ENCODE results near the gene CHAF1A. TPM values are rescaled to one million over a fixed set of nuclear protein-coding genes. Genes with fewer than 3 reads are reported as not detected.

Gene CHAF1A
- total RNA-seq, 3 donors from 2014 or later, result 6.3 to 8.2 (median 7.9) TPM

DNA sequence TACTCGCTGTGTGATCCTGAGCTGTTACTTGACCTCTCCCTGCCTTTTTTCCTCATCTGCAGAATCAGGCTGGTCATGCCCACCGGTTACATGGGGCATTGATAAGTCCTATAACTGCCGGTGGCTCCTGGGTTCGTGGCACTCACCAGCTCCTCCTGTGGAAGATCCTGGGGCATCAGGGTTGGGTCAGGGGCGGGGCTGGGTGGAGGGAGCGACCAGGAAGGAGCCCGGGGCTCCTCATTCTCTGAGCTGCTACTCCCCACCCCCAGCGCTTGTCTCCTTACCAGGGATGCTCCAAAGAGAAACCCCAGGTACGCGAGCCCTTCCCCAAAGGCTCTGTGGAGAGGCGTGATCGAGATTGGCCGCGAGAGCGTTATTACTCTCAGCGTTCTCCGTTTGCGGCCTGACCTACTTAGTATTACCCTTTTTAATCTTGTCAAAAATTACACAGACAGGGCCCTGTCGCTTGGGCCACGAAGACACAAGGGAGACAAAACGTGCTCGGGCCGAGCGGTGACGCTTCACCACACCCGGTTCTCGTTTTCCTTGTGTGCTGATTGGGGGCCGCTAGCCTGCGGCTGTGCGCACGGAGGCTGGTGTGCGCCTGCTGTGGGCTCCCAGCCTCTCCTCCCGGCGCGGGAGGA lies 80.4 kb downstream of the CHAF1A start:
- no peak for DNase-seq (ENCODE audit: low spot score in 2 of 2)
- H3K4me1 ChIP-seq, result no peaks in the 10 kb centered on the region
- no peaks in the 10 kb centered on the region for H3K27me3 ChIP-seq
- H3K9me3 ChIP-seq, result no peaks in the 10 kb centered on the region
- intact Hi-C loops (cut with DNase I; ENCODE audit: low total_unique reads), result no loop called here
- H3K27ac ChIP-seq, result no peak overlapping the region
- H3K4me3 ChIP-seq, result no peak overlapping the region
- TF ChIP-seq, protein P1, sequence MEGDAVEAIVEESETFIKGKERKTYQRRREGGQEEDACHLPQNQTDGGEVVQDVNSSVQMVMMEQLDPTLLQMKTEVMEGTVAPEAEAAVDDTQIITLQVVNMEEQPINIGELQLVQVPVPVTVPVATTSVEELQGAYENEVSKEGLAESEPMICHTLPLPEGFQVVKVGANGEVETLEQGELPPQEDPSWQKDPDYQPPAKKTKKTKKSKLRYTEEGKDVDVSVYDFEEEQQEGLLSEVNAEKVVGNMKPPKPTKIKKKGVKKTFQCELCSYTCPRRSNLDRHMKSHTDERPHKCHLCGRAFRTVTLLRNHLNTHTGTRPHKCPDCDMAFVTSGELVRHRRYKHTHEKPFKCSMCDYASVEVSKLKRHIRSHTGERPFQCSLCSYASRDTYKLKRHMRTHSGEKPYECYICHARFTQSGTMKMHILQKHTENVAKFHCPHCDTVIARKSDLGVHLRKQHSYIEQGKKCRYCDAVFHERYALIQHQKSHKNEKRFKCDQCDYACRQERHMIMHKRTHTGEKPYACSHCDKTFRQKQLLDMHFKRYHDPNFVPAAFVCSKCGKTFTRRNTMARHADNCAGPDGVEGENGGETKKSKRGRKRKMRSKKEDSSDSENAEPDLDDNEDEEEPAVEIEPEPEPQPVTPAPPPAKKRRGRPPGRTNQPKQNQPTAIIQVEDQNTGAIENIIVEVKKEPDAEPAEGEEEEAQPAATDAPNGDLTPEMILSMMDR (IDR thresholded peaks at IDR 0.05), result no peak
- TF ChIP-seq POLR2A (IDR thresholded peaks at IDR 0.05) (no peak), POLR2AphosphoS5 (IDR thresholded peaks at IDR 0.05) (no peak)
- H3K36me3 ChIP-seq, result no peaks in the 10 kb centered on the region

DNA sequence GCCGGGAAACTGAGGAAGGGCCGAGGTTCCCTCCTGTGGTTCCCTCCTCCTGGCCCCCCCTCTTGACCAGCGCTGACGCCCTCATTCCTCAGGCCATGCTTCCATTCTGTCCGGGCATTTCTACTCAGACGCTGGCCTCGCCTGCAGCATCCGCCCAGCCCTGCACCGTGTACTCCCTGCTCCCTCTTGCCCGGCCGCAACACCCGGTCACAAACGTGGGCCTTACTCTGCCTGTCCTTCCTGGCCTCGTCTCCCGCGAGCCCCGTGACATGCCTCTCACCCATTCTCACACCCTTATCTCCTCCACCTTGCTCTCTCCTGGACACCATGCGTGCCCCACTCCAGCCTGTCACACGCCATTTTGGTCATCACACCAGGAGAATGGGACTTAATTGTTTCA lies 80.9 kb downstream of the CHAF1A start:
- Histone ChIP-seq H3K9me3 (no peaks in the 10 kb centered on the region), H3K27me3 (no peaks in the 10 kb centered on the region), H3K4me3 (no peak overlapping the region), H3K27ac (no peak overlapping the region), H3K36me3 (no peaks in the 10 kb centered on the region), H3K4me1 (no peaks in the 10 kb centered on the region)
- DNase-seq (ENCODE audit: low spot score in 2 of 2), result no peak
- intact Hi-C loops (cut with DNase I; ENCODE audit: low total_unique reads), result no loop called here
- no peak for TF ChIP-seq POLR2A (IDR thresholded peaks at IDR 0.05)
- no peak for TF ChIP-seq POLR2AphosphoS5 (IDR thresholded peaks at IDR 0.05)
- TF ChIP-seq, protein P1 (IDR thresholded peaks at IDR 0.05), result no peak

DNA sequence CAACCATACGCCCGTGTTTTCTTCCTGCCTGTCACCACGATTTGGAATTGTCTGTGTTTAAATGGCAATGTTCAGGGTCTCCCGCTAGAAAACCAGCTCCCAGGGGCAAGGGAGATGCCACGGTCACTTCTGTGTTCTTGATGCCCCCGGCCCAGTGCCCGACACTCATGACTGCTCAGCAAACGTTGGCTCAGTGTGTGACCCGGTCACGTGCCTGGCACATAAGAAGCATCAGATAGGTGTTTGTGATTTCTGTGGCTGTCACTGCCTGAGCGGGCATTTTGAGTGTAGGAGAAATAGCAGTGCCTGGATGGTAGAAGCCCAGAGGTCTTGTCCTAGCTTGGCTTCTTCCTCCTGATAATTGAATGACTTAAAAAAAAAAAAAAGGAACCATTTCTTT lies 85.1 kb downstream of the CHAF1A start:
- TF ChIP-seq POLR2A (IDR thresholded peaks at IDR 0.05), result no peak
- TF ChIP-seq POLR2AphosphoS5 (IDR thresholded peaks at IDR 0.05), result no peak
- TF ChIP-seq, protein P1 (IDR thresholded peaks at IDR 0.05), result no peak
- H3K27ac ChIP-seq, result no peak overlapping the region
- no peaks in the 10 kb centered on the region for H3K9me3 ChIP-seq

DNA sequence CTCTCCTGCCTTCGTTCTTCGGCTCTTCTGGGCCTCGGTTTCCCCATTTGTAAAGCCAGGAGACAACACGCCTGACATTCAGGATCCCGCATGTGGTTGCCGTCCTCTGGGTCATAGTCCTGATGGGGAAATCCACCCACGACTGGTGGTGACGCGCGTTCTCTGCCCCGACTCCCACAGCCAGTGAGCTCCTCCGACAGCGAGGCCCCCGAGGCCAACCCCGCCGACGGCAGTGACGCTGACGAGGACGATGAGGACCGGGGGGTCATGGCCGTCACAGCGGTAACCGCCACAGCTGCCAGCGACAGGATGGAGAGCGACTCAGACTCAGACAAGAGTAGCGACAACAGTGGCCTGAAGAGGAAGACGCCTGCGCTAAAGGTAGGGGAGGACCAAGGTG lies 86.1 kb downstream of the CHAF1A start:
- Histone ChIP-seq H3K4me3 (no peak overlapping the region), H3K36me3 (no peaks in the 10 kb centered on the region), H3K4me1 (no peaks in the 10 kb centered on the region), H3K27me3 (no peaks in the 10 kb centered on the region), H3K9me3 (no peaks in the 10 kb centered on the region), H3K27ac (no peak overlapping the region)
- TF ChIP-seq POLR2AphosphoS5 (IDR thresholded peaks at IDR 0.05) (no peak), POLR2A (IDR thresholded peaks at IDR 0.05) (no peak)
- TF ChIP-seq, protein P1 (IDR thresholded peaks at IDR 0.05), result no peak
- intact Hi-C loops (cut with DNase I; ENCODE audit: low total_unique reads), result no loop called here
- no peak for DNase-seq (ENCODE audit: low spot score in 2 of 2)

More for the DNA sequence above, 85.1 kb downstream of the CHAF1A start:
- no peak for DNase-seq (ENCODE audit: low spot score in 2 of 2)
- intact Hi-C loops (cut with DNase I; ENCODE audit: low total_unique reads), result no loop called here
- Histone ChIP-seq H3K4me1 (no peaks in the 10 kb centered on the region), H3K36me3 (no peaks in the 10 kb centered on the region), H3K4me3 (no peak overlapping the region), H3K27me3 (no peaks in the 10 kb centered on the region)

DNA sequence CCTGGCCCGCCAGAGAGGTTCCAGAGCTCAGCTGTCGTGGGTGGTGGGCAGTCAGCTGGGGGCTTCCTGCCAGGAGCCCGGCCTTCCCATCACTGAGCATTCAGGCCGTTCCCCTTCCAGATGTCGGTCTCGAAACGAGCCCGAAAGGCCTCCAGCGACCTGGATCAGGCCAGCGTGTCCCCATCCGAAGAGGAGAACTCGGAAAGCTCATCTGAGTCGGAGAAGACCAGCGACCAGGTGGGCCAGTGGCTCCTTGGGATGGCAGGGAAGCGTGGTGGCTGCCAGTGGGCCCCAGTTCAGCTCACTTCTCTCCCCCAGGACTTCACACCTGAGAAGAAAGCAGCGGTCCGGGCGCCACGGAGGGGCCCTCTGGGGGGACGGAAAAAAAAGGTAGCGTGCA lies 89.0 kb downstream of the CHAF1A start:
- H3K4me3 ChIP-seq, result no peak overlapping the region
- H3K36me3 ChIP-seq, result no peaks in the 10 kb centered on the region
- H3K27ac ChIP-seq, result no peak overlapping the region
- intact Hi-C loops (cut with DNase I; ENCODE audit: low total_unique reads), result no loop called here
- no peaks in the 10 kb centered on the region for H3K9me3 ChIP-seq
- no peaks in the 10 kb centered on the region for H3K4me1 ChIP-seq
- TF ChIP-seq, protein P1 (IDR thresholded peaks at IDR 0.05), result no peak
- TF ChIP-seq POLR2A (IDR thresholded peaks at IDR 0.05) (no peak), POLR2AphosphoS5 (IDR thresholded peaks at IDR 0.05) (no peak)
- H3K27me3 ChIP-seq, result no peaks in the 10 kb centered on the region
- no peak for DNase-seq (ENCODE audit: low spot score in 2 of 2)

Measured in breast epithelium (tissue), 4 donors.